Measurements from ENCODE around the gene SPRING1. TPM values are rescaled to one million over a fixed set of nuclear protein-coding genes. Genes with fewer than 3 reads are reported as not detected.
A peak's percentile ranks its signal among the peaks of the same experiment; 100 is the strongest.

SPRING1 gene
- total RNA-seq, 4 donors from 2014 or later, result 6.2 to 19.2 (median 16.3) TPM

GRCh38 chr12:116726694-116727093 is 11.2 kb downstream of the SPRING1 start:
- Histone ChIP-seq H3K36me3 (peaks cover 5 to 14% (median 11%) of the 10 kb centered on the region in 4 donors), H3K9me3 (no peaks in the 10 kb centered on the region), H3K27me3 (no peaks in the 10 kb centered on the region), H3K4me3 (no peak overlapping the region), H3K4me1 (peaks cover 4 to 13% (median 9%) of the 10 kb centered on the region in 4 donors), H3K27ac (replicated peaks in 1 of 4) (no peak overlapping the region)
- intact Hi-C loops (cut with DNase I), result no loop called here
- DNase-seq (ENCODE audit: extremely low spot score), result no peak
- WGBS, result 56% methylated on average over 4 of the region's 4 CpGs
- TF ChIP-seq CTCF (IDR thresholded peaks at IDR 0.05) (no peak), POLR2A (IDR thresholded peaks at IDR 0.05; ENCODE audit: low read depth) (no peak), EP300 (IDR thresholded peaks at IDR 0.05) (no peak), POLR2AphosphoS5 (IDR thresholded peaks at IDR 0.05) (no peak)

GRCh38 chr12:116722245-116722644 is 15.6 kb downstream of the SPRING1 start:
- peaks cover 8 to 36% (median 21%) of the 10 kb centered on the region in 4 donors for H3K36me3 ChIP-seq
- no peak for DNase-seq (ENCODE audit: extremely low spot score)
- H3K27me3 ChIP-seq, result no peaks in the 10 kb centered on the region
- intact Hi-C loops (cut with DNase I), result no loop called here
- H3K27ac ChIP-seq (replicated peaks in 1 of 4), result no peak overlapping the region
- H3K4me3 ChIP-seq, result no peak overlapping the region
- TF ChIP-seq CTCF (IDR thresholded peaks at IDR 0.05) (no peak), POLR2AphosphoS5 (IDR thresholded peaks at IDR 0.05) (no peak), POLR2A (IDR thresholded peaks at IDR 0.05; ENCODE audit: low read depth) (no peak), EP300 (IDR thresholded peaks at IDR 0.05) (no peak)
- no peaks in the 10 kb centered on the region for H3K9me3 ChIP-seq
- H3K4me1 ChIP-seq, result peaks cover 28 to 35% (median 31%) of the 10 kb centered on the region in 4 donors

GRCh38 chr12:116719731-116720528 is 17.9 kb downstream of the SPRING1 start:
- intact Hi-C loops (cut with DNase I), result loop anchor here (10.0 kb wide), 1 partner anchor 405 kb away; no protein-coding TSS in a partner anchor
- 78% methylated on average over 15 of the region's 15 CpGs for WGBS

GRCh38 chr12:116718655-116719454 is 19.0 kb downstream of the SPRING1 start:
- Histone ChIP-seq H3K4me3 (no peak overlapping the region), H3K36me3 (peaks cover 8 to 64% (median 42%) of the 10 kb centered on the region in 4 donors), H3K9me3 (no peaks in the 10 kb centered on the region), H3K27me3 (no peaks in the 10 kb centered on the region), H3K4me1 (peaks cover 24 to 30% (median 28%) of the 10 kb centered on the region in 4 donors), H3K27ac (replicated peaks in 1 of 4) (peak overlapping the region; percentile 29 to 75 (median 49))
- no peak for DNase-seq (ENCODE audit: extremely low spot score)
- intact Hi-C loops (cut with DNase I), result loop anchor here (10.0 kb wide), 1 partner anchor 406 kb away; no protein-coding TSS in a partner anchor
- WGBS, result 38% methylated on average over 10 of the region's 10 CpGs
- TF ChIP-seq CTCF (IDR thresholded peaks at IDR 0.05), result no peak
- no peak for TF ChIP-seq POLR2AphosphoS5 (IDR thresholded peaks at IDR 0.05)
- no peak for TF ChIP-seq EP300 (IDR thresholded peaks at IDR 0.05)
- TF ChIP-seq POLR2A (IDR thresholded peaks at IDR 0.05; ENCODE audit: low read depth), result no peak

More at GRCh38 chr12:116719731-116720528, 17.9 kb downstream of the SPRING1 start:
- DNase-seq (ENCODE audit: extremely low spot score), result no peak
- H3K27me3 ChIP-seq, result no peaks in the 10 kb centered on the region
- no peaks in the 10 kb centered on the region for H3K9me3 ChIP-seq
- H3K4me3 ChIP-seq, result no peak overlapping the region
- H3K36me3 ChIP-seq, result peaks cover 8 to 58% (median 41%) of the 10 kb centered on the region in 4 donors
- TF ChIP-seq POLR2A (IDR thresholded peaks at IDR 0.05; ENCODE audit: low read depth) (no peak), CTCF (IDR thresholded peaks at IDR 0.05) (no peak), EP300 (IDR thresholded peaks at IDR 0.05) (no peak), POLR2AphosphoS5 (IDR thresholded peaks at IDR 0.05) (no peak)
- H3K4me1 ChIP-seq, result peaks cover 24 to 28% (median 27%) of the 10 kb centered on the region in 4 donors
- H3K27ac ChIP-seq (replicated peaks in 1 of 4), result peak overlapping the region; percentile 29 to 75 (median 49)

Data from esophagus muscularis mucosa (tissue), 4 donors.